ENCODE data around the gene ZCCHC7.

GRCh38 chr9:37287317-37287716, 166.9 kb downstream of the ZCCHC7 start:
- TF ChIP-seq EZH2 (IDR thresholded peaks at IDR 0.05; ENCODE audit: insufficient read depth, poor library complexity, severe bottlenecking) = no peak
- no peak for TF ChIP-seq EZH2phosphoT487 (IDR thresholded peaks at IDR 0.05; ENCODE audit: insufficient read depth, low read depth)

Data from GM23248 (cell line).